Measurements from ENCODE around the gene FAM186B. TPM values are rescaled to one million over a fixed set of nuclear protein-coding genes. Genes with fewer than 3 reads are reported as not detected.
A peak's percentile ranks its signal among the peaks of the same experiment; 100 is the strongest.

FAM186B gene
- total RNA-seq, 1 experiment from 2014 or later: 0.42 TPM

DNA sequence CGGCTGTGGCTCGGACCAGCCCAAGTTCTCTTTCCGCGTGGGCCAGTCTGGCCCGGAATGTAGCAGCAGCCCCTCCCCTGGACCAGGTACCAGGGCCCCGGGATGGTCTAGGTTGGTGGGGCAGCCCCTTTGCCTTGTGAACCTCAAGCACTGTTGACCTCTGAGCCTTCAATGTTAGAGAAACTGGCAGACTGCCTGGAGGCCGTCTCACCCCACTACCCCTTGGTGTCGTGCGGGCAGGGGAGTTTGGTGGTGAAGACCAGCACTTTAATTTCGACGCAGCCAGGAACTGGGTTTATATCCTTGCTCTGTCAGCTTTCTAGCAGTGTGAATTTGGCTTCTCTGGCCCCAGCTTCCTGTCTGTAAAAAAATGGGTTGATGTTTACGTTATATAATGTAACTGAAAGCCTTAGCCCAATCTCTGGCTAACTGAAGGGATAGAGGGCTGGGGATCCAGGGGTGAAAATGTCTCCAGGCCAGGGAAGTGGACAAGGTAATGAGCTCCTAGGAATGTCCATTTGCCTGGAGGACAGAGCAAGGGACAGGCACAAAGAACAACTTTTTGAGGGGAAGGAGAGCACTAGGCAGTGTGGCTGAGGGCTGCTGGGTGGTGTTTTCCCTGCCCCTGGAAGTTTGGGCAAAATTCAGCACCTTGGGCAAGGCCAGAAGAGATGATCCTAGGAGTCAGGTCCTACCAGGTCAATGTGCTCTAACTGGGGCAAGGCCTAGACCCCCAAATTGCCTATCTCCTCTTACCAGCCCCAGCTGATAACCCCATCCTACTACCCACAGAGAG is 48.9 kb downstream of the FAM186B start:
- Histone ChIP-seq H3K27ac (ENCODE audit: low read depth, low read length) (no peak overlapping the region), H3K9me3 (ENCODE audit: control insufficient read depth in 1 of 2, insufficient read depth in 1 of 2, low read depth in 1 of 2, low read length in 2 of 2) (no peaks in the 10 kb centered on the region), H2AFZ (ENCODE audit: low read depth, low read length, poor library complexity, severe bottlenecking) (no peak overlapping the region), H3K27me3 (ENCODE audit: insufficient read depth, low read length) (no peaks in the 10 kb centered on the region), H3K4me1 (ENCODE audit: control insufficient read depth in 1 of 2, insufficient read depth in 2 of 2, low read length in 2 of 2) (peaks cover 0 to 5% of the 10 kb centered on the region in 2 experiments; a peak in 2 of 4 replicates), H3K4me2 (ENCODE audit: low read length) (no peak overlapping the region), H3K9ac (ENCODE audit: low read length) (no peak overlapping the region), H4K20me1 (ENCODE audit: insufficient read depth) (no peaks in the 10 kb centered on the region), H3K4me3 (replicated peaks in 1 of 2; ENCODE audit: low read depth in 1 of 2, low read length in 2 of 2) (no peak overlapping the region), H3K79me2 (ENCODE audit: insufficient read depth, low read length) (no peaks in the 10 kb centered on the region), H3K9me2 (ENCODE audit: insufficient read depth) (no peaks in the 10 kb centered on the region), H3K36me3 (ENCODE audit: control insufficient read depth in 1 of 2, insufficient read depth in 2 of 2, low read length in 2 of 2) (peaks cover 4 to 24% of the 10 kb centered on the region in 2 experiments)
- RAD21 ChIA-PET (ENCODE audit: low non-redundant PET in 1 of 2, low total read pairs in 2 of 2, uncharacterized antibody in 2 of 2, unreplicated experiment in 2 of 2): no interaction called here
- TF ChIP-seq CEBPB (IDR thresholded peaks at IDR 0.05; ENCODE audit: low read depth) (no peak), SIN3A (IDR thresholded peaks at IDR 0.05; ENCODE audit: low read depth) (no peak), POLR2AphosphoS5 (IDR thresholded peaks at IDR 0.05; ENCODE audit: low read depth, low read length) (no peak)
- TF ChIP-seq, protein P1, sequence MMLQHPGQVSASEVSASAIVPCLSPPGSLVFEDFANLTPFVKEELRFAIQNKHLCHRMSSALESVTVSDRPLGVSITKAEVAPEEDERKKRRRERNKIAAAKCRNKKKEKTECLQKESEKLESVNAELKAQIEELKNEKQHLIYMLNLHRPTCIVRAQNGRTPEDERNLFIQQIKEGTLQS (IDR thresholded peaks at IDR 0.05): no peak
- no peak for DNase-seq (ENCODE audit: low read depth, low spot score)
- CTCF ChIA-PET: interaction anchor here (2.1 kb wide), 1 partner anchor 198 kb away, joined by 8 read pairs; no protein-coding TSS in a partner anchor
- BruUV-seq (replicated peaks): TSS peak; percentile 7
- no peak for ATAC-seq
- intact Hi-C loops (cut with micrococcal nuclease): no loop called here
- POLR2A ChIA-PET: no interaction called here

DNA sequence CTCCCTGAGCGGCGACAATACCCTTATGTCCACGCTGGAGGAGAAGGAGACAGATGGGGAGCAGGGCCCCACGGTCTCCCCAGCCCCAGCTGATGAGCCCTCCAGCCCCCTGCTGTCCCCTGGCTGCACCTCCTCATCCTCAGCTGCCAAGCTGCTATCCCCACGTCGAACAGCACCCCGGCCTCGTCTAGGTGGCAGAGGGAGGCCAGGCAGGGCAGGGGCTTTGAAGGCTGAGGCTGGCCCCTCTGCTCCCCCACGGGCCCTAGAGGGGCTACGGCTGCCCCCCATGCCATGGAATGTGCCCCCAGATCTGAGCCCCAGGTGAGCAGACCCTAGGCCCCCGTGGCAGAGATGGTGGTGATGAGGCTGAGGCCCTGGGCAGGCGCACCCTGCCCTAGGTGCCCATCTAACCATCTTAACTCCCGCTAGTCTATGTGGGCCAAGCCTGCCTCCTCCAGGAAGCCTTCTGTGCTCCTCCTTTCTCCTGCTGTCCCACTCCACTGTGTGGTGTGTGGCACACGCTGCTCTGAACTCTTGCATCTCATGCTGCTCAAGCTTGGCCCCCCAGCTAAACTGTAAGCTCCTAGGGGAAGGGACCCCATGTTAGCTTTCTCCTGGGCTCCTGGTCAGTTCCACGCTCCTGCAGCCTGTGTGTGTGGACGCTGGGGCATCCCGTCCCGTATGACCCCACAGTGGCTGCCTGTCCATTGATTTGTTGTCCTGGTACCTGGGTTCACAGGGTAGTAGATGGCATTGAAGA is 49.6 kb downstream of the FAM186B start:
- no peak overlapping the region for H3K27ac ChIP-seq (ENCODE audit: low read depth, low read length)
- H3K36me3 ChIP-seq (ENCODE audit: control insufficient read depth in 1 of 2, insufficient read depth in 2 of 2, low read length in 2 of 2): peaks cover 4 to 22% of the 10 kb centered on the region in 2 experiments; a peak in 3 of 4 replicates
- no peak overlapping the region for H3K9ac ChIP-seq (ENCODE audit: low read length)
- intact Hi-C loops (cut with micrococcal nuclease): no loop called here
- ChIA-PET RAD21 (ENCODE audit: low non-redundant PET in 1 of 2, low total read pairs in 2 of 2, uncharacterized antibody in 2 of 2, unreplicated experiment in 2 of 2) (no interaction called here), POLR2A (no interaction called here), CTCF (interaction anchor here (2.1 kb wide), 1 partner anchor 197 kb away, joined by 8 read pairs; no protein-coding TSS in a partner anchor)
- H4K20me1 ChIP-seq (ENCODE audit: insufficient read depth): no peaks in the 10 kb centered on the region
- H3K9me2 ChIP-seq (ENCODE audit: insufficient read depth): no peaks in the 10 kb centered on the region
- TF ChIP-seq, protein P2, sequence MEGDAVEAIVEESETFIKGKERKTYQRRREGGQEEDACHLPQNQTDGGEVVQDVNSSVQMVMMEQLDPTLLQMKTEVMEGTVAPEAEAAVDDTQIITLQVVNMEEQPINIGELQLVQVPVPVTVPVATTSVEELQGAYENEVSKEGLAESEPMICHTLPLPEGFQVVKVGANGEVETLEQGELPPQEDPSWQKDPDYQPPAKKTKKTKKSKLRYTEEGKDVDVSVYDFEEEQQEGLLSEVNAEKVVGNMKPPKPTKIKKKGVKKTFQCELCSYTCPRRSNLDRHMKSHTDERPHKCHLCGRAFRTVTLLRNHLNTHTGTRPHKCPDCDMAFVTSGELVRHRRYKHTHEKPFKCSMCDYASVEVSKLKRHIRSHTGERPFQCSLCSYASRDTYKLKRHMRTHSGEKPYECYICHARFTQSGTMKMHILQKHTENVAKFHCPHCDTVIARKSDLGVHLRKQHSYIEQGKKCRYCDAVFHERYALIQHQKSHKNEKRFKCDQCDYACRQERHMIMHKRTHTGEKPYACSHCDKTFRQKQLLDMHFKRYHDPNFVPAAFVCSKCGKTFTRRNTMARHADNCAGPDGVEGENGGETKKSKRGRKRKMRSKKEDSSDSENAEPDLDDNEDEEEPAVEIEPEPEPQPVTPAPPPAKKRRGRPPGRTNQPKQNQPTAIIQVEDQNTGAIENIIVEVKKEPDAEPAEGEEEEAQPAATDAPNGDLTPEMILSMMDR (IDR thresholded peaks at IDR 0.05 in 2 of 3, conservative IDR thresholded peaks at IDR 0.05 in 1 of 3; ENCODE audit: borderline replicate concordance in 1 of 3, insufficient read depth in 1 of 3, low read depth in 2 of 3, low read length in 2 of 3): no peak
- 0 out of 2 replicates have a peak, but pooled peaks have one; percentile 15 for TF ChIP-seq POLR2AphosphoS5 (IDR thresholded peaks at IDR 0.05; ENCODE audit: low read depth, low read length)
- DNase-seq (ENCODE audit: low read depth, low spot score) (no peak), ATAC-seq (no peak)
- H3K27me3 ChIP-seq (ENCODE audit: insufficient read depth, low read length): no peaks in the 10 kb centered on the region
- BruUV-seq (replicated peaks): no TSS peak
- H3K79me2 ChIP-seq (ENCODE audit: insufficient read depth, low read length): no peaks in the 10 kb centered on the region
- no peak overlapping the region for H3K4me2 ChIP-seq (ENCODE audit: low read length)
- no peak overlapping the region for H2AFZ ChIP-seq (ENCODE audit: low read depth, low read length, poor library complexity, severe bottlenecking)
- no peaks in the 10 kb centered on the region for H3K9me3 ChIP-seq (ENCODE audit: control insufficient read depth in 1 of 2, insufficient read depth in 1 of 2, low read depth in 1 of 2, low read length in 2 of 2)
- no peak overlapping the region for H3K4me3 ChIP-seq (replicated peaks in 1 of 2; ENCODE audit: low read depth in 1 of 2, low read length in 2 of 2)
- H3K4me1 ChIP-seq (ENCODE audit: control insufficient read depth in 1 of 2, insufficient read depth in 2 of 2, low read length in 2 of 2): peaks cover 0 to 5% of the 10 kb centered on the region in 2 experiments; a peak in 2 of 4 replicates
